Left hindlimb (tissue), 1 donor: Measurements from ENCODE around the gene TINAGL1.

Source experiments
- DNase-seq: peaks from one replicate; pipeline ENCODE4 v3.0.0-alpha.2; 2018

The TINAGL1 gene

DNA sequence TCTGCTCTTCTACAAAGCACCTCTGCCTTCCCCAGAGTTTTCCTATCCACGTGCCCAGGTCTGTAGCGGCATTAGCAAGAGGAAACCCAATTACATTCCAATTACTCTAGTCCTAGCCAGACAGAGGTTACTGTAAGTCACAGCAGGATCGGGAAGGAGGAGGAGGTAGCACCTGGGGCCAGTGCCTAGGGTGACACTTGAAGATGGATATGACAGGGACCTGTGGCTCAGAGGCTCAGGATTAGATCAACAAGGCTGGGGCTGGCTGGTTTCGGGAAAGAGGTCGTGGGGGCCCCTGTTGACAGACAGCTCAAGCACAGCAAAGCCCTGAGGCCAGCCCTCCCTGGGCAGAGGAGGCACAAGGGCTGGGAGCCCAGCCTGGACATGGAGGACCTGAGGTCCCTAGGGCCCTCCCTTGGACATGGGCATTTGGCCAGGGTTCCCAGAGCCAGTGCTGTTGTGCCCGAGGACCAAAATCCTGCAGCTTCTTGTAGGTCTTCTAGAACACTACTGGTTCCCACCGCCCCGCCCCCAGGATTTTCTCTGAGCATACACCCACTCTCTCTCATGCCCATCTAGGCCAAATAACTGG lies 38.2 kb downstream of the TINAGL1 start:
- no peak for DNase-seq

DNA sequence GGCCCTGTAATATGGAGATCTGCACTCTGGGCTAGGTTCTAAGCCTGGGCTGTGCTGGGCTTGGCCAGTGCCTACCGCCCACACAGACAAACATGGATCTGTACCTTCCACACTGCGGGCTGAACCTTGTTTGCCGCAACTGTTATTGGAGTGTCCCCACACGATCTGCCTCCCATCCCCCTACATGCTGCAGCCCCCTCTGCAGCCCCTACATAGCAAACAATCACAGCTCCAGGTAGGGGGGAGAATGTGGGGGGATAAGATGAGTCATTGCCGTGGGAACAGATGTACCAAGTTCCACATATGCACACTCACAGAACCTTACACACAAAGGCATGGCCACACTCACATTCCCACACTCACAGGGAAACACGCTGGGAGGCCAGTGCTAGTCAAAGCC lies 39.1 kb downstream of the TINAGL1 start:
- DNase-seq: no peak

DNA sequence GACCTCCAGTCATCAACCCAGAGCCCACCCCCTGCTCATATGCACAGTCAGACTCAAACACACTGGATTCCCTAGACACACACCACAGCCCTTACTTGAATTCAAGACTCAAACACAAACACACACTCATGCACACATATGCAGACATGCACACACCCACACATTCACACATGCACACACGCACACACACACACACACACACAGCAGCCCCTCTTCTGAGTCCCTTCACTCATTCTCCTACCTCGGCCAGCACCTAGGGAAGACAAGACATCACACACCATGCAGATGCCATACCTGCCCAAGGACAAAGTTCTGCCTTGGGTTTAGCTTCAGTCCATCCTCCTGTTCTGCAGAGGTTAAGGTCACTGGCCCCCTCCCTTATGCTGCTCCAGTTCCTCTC lies 39.6 kb downstream of the TINAGL1 start:
- DNase-seq: no peak

DNA sequence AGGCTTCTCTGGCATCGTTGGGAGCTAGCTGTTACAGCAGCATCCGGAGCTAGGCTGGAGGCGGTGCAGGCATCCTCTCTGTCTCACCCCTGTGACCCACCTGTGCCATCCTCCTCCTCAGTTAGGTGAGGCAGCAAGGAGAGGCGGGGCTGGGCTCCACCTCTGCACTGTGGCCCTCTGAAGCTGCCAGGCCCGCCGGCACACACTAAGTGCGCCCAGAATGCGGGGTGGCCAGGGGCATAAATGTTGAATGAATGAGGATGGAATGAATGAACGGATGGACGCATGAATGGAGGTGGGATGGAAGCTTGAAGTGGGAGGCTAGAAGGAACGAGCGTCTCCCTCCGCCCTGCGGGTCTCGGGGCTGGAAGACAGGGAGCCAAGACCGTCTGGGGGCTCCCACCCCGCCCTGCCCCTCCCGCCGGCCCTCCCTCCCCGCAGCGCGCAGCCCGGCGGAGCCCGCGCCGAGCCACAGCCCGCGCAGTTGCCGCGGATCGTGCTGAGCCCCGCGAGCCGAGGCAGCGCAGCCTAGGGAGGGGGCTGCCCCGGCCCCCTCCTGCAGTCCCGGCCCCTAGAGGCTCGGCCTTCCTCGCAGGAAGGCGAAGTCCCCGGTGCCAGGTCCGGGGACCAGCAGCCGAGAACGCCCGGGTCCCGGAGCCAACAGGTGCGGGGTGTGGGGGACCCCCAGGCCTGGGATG lies 41.1 kb downstream of the TINAGL1 start, which contains the start of gene HCRTR1:
Gene HCRTR1, plus strand, starts transcription at position 472 of the 698 bp plus-strand sequence. CDS start 1,504 bp downstream, outside the sequence.
- no peak for DNase-seq

DNA sequence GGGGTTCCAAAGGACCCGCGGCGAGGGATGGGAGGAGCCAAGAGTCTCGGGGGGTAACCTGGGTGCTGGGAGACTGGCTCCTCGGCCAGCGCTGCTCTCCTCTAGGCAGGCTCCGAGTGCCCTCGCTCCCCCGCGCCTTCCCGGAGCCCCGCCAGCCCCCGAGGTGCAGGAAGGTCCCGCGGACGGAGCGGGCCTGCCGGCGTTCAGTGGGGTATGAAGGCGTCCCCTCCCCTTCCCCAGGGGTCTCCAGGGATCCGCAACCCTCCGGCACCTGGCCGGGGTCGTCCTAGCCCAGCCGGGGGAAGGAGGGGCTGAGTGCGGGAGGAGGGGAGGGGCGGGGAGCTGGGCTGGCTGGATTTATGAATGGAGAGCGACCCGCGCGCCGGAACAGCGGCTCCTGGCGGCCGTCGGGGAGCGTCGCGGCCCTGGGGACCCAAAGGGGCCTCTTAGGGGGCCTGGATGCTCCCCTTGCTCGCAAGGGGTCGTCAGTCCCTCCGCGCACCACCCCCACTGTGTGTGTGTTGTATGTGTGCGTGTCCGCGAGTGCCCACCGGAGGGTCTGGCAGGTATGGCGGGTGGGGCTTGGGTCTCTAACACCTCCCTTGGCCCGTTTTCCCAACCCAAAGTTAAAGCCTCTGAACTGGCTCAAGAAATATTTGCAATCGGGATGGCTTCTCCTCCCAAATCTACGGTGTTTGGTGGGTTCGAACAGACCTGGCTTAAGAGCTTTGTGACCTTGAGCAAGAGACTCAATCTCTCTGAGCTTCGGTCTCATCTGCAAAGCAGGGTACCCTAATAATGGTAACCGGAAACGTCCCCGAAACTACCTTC lies 41.8 kb downstream of the TINAGL1 start:
- peak; percentile 62 for DNase-seq

DNA sequence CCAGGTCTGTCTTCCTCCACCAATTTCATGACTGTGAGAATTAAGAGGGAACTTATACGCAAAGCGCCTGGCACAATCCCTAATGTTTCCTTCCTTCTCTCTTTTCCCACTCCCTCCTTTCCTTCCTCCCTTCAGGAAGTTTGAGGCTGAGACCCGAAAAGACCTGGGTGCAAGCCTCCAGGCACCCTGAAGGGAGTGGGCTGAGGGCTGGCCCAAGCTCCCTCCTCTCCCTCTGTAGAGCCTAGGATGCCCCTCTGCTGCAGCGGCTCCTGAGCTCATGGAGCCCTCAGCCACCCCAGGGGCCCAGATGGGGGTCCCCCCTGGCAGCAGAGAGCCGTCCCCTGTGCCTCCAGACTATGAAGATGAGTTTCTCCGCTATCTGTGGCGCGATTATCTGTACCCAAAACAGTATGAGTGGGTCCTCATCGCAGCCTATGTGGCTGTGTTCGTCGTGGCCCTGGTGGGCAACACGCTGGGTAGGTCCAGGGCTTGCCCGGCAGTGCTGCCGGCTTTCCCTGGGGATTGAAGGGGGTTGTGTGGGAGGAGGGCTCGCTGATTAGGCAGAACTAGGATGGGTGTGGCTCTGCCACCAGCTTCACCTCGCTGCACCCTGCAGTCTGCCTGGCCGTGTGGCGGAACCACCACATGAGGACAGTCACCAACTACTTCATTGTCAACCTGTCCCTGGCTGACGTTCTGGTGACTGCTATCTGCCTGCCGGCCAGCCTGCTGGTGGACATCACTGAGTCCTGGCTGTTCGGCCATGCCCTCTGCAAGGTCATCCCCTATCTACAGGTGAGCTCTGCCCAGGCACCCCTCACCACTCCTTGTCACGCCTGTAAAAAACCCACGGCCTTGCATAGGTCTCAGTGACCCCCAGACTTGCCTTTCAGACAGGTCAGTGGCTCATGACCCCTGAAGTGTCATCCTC lies 42.9 kb downstream of the TINAGL1 start:
- no peak for DNase-seq

DNA sequence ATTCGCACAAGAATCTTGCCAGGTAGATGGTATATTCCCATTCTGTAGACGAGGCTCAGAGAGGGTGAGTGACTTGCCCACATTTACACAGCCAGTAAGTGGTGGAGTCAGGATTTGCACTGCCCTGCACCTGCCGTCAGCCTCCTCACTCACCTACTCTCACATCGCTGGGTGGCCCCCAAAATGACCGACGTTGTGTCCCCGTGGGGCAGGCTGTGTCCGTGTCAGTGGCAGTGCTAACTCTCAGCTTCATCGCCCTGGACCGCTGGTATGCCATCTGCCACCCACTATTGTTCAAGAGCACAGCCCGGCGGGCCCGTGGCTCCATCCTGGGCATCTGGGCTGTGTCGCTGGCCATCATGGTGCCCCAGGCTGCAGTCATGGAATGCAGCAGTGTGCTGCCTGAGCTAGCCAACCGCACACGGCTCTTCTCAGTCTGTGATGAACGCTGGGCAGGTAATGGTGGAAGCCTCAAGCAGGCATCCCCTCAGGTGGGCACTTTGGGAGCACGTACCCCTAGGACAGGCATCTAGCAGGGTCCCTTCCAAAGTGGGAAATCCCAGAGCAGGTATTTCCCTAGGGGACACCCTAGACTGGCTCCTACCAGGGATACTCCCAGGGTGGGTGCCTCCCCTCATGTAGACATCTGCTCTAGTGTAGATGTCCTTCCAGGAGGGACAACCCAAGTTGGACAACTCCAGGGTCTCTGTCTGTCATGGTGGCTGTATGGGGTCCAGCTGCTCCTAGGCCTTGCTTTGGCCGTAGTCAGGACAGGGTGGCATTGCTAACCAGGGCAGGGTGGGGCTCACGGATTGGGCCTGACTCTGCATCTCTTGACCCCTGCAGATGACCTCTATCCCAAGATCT lies 44.5 kb downstream of the TINAGL1 start:
- DNase-seq: no peak

DNA sequence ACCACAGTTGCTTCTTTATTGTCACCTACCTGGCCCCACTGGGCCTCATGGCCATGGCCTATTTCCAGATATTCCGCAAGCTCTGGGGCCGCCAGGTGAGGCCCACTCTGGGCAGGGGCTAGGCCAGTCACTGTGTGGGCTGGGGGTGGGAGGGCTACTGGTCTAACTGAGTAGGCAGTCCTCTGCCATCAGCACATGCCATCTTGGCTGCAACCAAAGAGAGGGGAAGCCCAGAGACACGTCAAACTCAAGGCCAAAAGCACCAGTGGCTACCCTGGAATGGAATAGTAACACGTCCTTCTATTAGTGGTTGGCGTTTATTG lies 45.1 kb downstream of the TINAGL1 start:
- no peak for DNase-seq

DNA sequence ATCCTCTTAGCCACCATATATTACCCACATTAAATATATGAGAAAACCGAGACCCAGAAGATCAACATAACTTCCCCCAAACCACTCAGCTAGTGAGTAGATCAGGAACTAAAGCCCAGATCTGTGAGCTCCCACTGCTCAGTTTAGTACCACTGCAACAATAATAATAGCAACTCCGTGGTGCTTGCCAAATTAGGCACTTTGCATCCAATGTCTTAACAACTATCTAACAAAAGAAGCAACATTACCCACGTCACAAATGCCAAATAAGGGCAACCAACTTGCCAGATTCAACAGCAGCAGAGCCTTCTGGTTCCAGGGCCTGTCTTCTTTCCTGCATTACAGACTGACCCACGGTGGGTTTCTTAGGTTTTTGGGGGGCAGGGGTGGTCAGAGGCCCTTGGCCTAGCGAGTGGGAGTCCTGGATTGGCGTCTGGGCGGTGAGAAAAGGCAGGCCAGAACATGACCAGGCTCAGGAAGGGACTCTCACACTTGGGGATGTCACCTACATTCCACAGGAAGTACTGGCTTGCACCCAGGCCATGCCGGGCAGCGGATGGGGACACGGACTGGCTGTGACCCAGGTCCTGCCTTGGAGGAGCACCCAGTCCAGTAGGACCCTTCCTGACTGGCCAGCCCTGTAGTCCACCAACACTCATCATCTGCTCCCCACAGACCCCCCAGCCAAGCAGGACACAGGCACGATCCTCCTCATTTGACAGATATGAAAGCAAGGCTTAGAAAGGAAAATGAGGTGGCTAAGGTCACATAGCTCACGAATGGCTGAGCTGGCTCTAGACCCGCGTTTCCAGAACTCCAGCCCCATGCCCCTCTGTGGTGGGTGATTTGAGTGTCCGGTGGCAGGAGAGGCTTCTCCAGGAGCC lies 45.8 kb downstream of the TINAGL1 start:
- no peak for DNase-seq

DNA sequence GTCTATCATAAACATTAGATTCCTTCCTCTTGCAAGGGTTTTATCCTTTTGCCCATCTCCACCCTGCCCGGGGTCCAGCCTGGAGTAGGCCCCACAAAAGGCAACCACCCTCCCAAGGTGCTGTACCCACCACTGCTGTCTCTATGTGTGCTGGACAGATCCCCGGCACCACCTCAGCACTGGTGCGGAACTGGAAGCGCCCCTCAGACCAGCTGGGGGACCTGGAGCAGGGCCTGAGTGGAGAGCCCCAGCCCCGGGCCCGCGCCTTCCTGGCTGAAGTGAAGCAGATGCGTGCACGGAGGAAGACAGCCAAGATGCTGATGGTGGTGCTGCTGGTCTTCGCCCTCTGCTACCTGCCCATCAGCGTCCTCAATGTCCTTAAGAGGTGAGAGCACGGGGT lies 47.0 kb downstream of the TINAGL1 start:
- no peak for DNase-seq

DNA sequence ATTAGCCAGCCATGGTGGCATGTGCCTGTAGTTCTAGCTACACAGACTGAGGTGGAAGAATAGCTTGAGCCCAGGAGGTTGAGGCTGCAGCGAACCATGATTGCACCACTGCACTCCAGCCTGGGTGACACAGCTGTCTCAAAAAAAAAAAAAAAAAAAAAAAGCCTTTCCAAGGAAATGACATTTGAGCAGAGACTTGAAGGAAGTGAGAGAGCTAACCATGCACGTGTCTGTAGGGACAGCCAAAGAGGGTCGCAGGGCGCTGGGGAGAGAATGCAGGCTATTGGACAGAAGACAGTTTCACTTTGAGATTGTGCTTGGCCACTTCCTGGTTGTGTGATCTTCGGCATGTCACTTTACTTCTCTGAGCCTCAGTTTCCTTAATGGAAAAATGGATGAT lies 48.0 kb downstream of the TINAGL1 start:
- no peak for DNase-seq

DNA sequence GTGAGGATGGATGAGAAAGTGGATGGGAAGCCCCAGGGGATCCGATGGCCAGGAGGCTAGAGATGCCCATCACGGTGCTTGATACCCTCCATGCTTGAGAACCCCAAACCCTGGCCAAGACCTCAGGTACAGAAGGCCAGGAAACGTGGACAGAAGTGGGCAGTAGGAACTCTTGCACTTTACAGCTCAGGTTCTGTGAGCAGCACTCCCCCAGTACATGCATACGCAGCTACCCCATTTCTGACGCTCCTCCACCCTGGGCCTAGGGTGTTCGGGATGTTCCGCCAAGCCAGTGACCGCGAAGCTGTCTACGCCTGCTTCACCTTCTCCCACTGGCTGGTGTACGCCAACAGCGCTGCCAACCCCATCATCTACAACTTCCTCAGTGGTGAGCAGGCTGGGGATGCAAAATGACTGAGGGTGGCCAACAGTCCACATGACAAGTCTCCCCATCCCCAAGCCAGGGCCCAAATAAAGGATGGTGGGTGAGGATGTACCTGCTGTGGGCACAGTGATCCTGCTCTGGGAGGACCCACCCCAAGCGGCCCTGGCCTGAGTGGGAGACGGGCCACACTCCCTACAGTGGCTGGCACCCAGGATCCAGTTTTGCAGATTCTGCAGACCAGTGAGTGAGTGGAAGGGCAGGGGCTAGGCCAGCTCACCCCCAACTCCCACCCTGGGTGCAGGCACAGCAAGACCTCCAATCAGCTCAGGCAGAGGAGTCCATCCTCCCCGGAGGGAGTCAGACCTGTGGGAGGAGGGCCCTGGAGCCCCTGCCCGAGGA lies 48.6 kb downstream of the TINAGL1 start:
- no peak for DNase-seq

DNA sequence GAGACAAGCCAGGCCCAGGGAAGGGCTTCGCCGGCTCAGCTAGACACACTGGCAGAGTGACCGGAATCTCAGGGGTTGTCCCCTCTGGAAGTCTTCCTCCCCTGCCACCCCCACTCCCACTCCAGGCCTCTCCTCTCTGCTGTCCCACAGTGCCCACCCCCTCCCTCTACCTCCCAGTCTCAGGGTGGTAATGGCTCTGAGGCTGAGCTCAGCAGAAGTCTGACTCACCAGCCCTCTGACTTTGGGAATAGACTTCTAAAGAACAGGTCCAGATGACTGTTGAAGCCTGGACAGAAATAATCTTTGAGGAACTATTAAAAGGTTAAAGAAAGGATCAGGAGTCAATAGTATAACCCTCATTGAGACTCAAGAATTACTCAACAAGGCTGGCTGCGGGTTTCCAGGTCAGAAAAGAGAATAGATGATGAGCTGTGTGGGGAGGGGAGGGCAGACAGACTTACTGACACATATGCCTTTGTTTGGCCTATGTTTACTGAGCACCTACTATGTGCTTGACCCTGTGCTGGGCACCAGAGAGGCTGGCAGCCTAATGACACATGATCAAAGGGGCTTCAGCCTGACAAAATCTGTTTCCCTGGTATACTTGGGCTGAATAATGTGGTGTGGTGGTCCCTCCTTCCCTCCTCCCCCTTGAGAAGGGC lies 49.4 kb downstream of the TINAGL1 start:
- DNase-seq: no peak

DNA sequence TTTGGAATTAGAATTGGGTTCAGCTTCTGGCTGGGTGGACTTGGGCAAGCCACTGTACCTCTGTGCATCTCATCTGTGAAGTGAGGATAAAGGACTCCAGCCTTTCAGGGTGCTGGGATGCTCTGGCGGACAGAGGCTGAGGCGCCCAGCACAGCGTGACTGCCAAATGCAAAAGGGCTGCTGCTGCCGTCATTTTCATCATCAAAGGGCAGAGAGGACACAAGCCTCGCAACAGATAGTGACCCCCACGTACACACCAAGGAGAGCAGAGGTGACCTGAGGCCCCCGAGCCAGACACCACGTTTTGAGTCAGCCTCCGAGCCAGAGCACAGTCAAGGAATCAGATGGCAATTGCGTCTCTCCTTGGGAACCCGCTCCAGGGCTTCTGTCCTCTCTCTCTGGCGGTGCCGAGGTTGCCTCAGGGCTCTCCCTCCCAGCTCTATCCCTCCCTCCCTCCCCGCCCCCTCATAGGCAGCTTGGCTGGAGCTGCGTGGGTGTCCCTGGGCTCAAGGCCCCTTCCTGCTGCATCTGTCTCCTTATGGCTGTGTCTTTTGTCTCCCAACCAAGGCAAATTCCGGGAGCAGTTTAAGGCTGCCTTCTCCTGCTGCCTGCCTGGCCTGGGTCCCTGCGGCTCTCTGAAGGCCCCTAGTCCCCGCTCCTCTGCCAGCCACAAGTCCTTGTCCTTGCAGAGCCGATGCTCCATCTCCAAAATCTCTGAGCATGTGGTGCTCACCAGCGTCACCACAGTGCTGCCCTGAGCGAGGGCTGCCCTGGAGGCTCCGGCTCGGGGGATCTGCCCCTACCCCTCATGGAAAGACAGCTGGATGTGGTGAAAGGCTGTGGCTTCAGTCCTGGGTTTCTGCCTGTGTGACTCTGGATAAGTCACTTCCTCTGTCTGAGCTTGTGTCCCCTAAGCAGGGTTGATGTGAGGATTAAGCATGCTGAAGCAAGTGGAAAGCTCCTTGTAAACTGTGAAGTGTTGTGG lies 50.2 kb downstream of the TINAGL1 start:
- no peak for DNase-seq

DNA sequence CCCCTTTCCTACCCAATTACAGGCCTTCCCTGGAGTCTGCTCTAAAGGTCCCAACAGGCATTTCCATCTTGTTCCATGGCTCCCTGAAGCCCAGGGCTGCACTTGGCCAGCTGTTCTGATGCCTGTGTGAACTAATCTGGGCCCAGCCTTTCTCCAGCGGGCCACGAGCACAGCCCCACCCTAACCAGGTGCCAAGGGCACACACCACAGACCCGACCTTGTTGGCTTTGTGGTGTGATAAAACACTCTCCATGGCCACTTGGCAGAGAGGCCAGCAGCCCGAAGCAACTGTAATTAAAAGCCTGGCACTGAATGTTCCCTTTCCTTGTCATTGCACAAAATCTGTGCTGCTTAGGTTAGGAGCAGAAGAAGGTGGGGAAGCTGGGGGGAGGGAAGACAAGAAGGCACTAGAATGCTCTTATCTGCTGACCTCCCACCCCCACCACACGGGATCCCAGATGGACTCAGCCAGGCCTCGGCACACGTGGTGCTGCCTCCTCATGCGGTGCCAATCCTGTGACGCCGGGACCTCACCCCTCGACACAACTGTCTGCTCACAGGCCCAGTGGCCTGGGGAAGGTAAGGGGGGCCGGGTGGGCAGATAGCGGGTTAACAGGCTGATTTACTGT lies 51.1 kb downstream of the TINAGL1 start:
- no peak for DNase-seq

DNA sequence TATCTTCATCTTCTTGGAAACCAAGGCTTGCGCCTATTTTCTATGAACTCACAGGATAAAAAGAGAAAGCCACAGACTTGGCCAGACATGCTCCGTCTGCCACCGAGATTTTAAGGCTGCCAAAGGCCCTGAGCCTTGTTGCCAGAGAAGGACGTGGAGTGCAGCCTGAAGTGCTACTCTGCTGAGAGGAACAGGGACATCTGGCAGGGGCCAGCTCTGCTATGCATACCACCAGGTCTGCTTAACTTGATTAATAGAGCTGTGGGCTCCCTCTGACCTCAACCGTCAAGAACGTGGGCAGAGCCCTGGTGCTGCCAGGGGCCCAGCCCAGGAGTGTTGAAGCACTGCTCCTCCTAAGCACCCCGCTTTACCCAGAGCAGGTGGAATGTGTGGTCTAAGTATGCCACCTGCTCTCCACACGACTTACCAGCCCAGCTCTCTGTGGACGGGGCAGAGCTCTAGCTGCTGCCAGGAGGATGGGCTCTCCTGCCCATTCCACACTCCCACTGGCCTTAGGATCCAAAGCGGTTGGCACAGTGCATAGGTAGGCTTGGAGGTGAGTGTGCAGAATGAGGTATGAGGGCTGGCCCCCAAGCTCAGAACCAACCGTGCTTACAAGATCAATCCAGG lies 51.7 kb downstream of the TINAGL1 start:
- no peak for DNase-seq

DNA sequence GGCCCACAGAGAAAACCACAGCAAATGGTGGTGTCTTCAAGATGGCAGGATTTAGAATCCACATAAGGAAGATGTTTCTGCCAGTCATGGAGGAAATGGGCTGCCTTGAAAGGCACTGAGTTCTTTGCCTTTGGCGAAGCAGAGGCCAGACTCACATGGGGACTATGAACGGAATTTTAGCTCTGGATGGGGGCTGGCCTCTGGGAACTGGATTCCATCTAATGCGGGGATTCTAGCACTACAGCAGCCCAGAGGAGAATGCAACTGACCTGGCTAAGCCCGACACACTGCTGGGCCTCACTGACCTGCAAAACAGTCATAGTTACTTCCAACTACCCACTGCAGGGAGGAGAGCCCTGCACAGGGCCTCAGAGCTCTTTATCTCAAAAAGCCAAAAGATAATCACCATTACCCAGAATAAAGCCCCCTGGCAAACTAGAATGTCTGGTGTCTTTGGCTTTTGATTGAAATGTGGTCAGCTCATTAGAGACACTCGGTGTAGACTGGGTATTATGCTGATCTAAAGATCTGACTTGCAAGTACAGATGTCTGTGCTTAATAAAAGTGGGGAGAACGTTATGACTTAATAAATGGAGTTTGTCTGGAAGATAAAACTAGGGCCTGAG lies 52.7 kb downstream of the TINAGL1 start:
- DNase-seq: no peak
